ENCODE data around the gene GAL3ST3. TPM values are rescaled to one million over a fixed set of nuclear protein-coding genes. Genes with fewer than 3 reads are reported as not detected.

The GAL3ST3 gene
- total and polyA plus RNA-seq, 10 of the 15 experiments (the other 5 are each of a cell fraction or from before 2014, with no cell fraction given): 0.06 to 0.12 TPM; not detected in 8

GRCh38 chr11:66001942-66002647 lies 46.9 kb downstream of the GAL3ST3 start, which contains the start of the genes BANF1 and EIF1AD:
Gene BANF1 (plus strand): TSS chr11:66002503. CDS start chr11:66003251, 748 bp downstream.
Gene EIF1AD (minus strand): TSS chr11:66002157. CDS start chr11:66000389, 1,768 bp downstream.
- POLR2A ChIA-PET: interaction anchor here (0.6 to 1.9 kb wide), 8 partner anchors 44 to 143 kb away, joined by 3 to 22 read pairs (median 8); partner anchors contain the start of genes CCDC85B, FIBP and SF3B2
- TF ChIP-seq RBBP5 (conservative IDR thresholded peaks at IDR 0.05) (no peak), SIX5 (IDR thresholded peaks at IDR 0.05; ENCODE audit: low read depth, low read length, severe bottlenecking) (peak; percentile 79), MYB (IDR thresholded peaks at IDR 0.05; ENCODE audit: borderline replicate concordance, low read depth, low read length) (no peak), MXI1 (IDR thresholded peaks at IDR 0.05; ENCODE audit: low read depth, low read length) (peak; percentile 91), E2F8 (IDR thresholded peaks at IDR 0.05; ENCODE audit: low read depth, partially characterized antibody) (peak; percentile 98), MYC (IDR thresholded peaks at IDR 0.05; ENCODE audit: insufficient read depth, insufficient read length, insufficient replicate concordance, low read length, severe bottlenecking) (no peak), TCF7 (IDR thresholded peaks at IDR 0.05; ENCODE audit: borderline replicate concordance) (peak; percentile 69), HSF1 (IDR thresholded peaks at IDR 0.05; ENCODE audit: low read depth, low read length) (peak; percentile 72; the same call in 1 of the 2 replicates), KDM1A (IDR thresholded peaks at IDR 0.05; ENCODE audit: borderline replicate concordance) (no peak), SRF (IDR thresholded peaks at IDR 0.05; ENCODE audit: low read depth in 2 of 2, low read length in 2 of 2) (peak; percentile 52 to 91), DPF2 (IDR thresholded peaks at IDR 0.05) (no peak; the same call in 1 of the 2 replicates), CBFB (IDR thresholded peaks at IDR 0.05; ENCODE audit: low read depth) (peak; percentile 89), ZNF592 (IDR thresholded peaks at IDR 0.05) (no peak), ZNF217 (IDR thresholded peaks at IDR 0.05) (no peak)

More at GRCh38 chr11:66001942-66002647, 46.9 kb downstream of the GAL3ST3 start, which contains the start of the genes BANF1 and EIF1AD:
- ATAC-seq: peak; percentile 87
- Histone ChIP-seq H3K4me1 (ENCODE audit: control insufficient read depth, insufficient read depth, low read length) (peaks cover 11% of the 10 kb centered on the region), H3K9ac (ENCODE audit: control insufficient read depth, insufficient read depth, low read length) (peak within 1 kb of the TSS; percentile 87), H3K27ac (ENCODE audit: control insufficient read depth, insufficient read depth) (peak within 1 kb of the TSS; percentile 93), H3K27me3 (replicated peaks in 1 of 2; ENCODE audit: control insufficient read depth in 2 of 2, insufficient read depth in 2 of 2, low read length in 1 of 2) (no peaks in the 10 kb centered on the region), H4K20me1 (ENCODE audit: control insufficient read depth, insufficient read depth) (no peaks in the 10 kb centered on the region), H3K36me3 (ENCODE audit: control insufficient read depth in 2 of 2, insufficient read depth in 2 of 2, low read length in 1 of 2) (peaks cover 21 to 25% of the 10 kb centered on the region in 2 experiments), H3K4me3 (peak within 1 kb of the TSS; percentile 93), H3K79me2 (ENCODE audit: control insufficient read depth, insufficient read depth, low read length) (peaks cover 33% of the 10 kb centered on the region), H3K9me3 (replicated peaks; ENCODE audit: control insufficient read depth, insufficient read depth, low read length) (no peaks in the 10 kb centered on the region), H3K4me2 (ENCODE audit: control insufficient read depth, insufficient read depth) (peak within 1 kb of the TSS; percentile 84), H2AFZ (ENCODE audit: control insufficient read depth, low read depth, low read length) (peak within 1 kb of the TSS; percentile 75)
- ChIA-PET CTCF (interaction anchor here (0.7 to 1.5 kb wide), 7 partner anchors 20 to 327 kb away, joined by 3 to 14 read pairs (median 3); partner anchors contain the start of gene CCDC85B), SMC1A (ENCODE audit: uncharacterized antibody, unreplicated experiment) (interaction anchor here (1.0 to 1.2 kb wide), 2 partner anchors 66 to 142 kb away, joined by 3 to 4 read pairs; partner anchors contain the start of gene MUS81), RAD21 (ENCODE audit: unreplicated experiment) (interaction anchor here (0.7 to 1.5 kb wide), 8 partner anchors 43 to 142 kb away, joined by 3 to 13 read pairs (median 4); partner anchors contain the start of genes CCDC85B and MUS81)
- peak; percentile 93 for DNase-seq (ENCODE audit: low read depth, low spot score)
- in situ Hi-C loops (cut with MboI) (no loop called here), intact Hi-C loops (cut with micrococcal nuclease; ENCODE audit: unreplicated experiment) (loop anchor here (1.0 kb wide), 2 partner anchors 41 to 144 kb away; partner anchors contain the start of genes CFL1 and SART1)
- 2% methylated on average over 48 of the region's 55 CpGs for WGBS (ENCODE audit: insufficient coverage, insufficient replicate concordance, low lambda C conversion rate, missing lambda C conversion rate)
- FAIRE-seq: peak; percentile 82
- BruUV-seq (replicated peaks): no TSS peak
